ENCODE results near the gene CPNE4. TPM values are rescaled to one million over a fixed set of nuclear protein-coding genes. Genes with fewer than 3 reads are reported as not detected.

The CPNE4 gene
- total RNA-seq, 2 donors from 2014 or later, result 1.7 to 2.5 TPM

GRCh38 chr3:132004571-132004970, 30.2 kb downstream of the CPNE4 start:
- H3K4me3 Mint-ChIP-seq, result no peak overlapping the region
- H3K9me3 Mint-ChIP-seq, result no peaks in the 10 kb centered on the region
- Histone ChIP-seq H3K9me3 (ENCODE audit: control insufficient read depth, low read length) (no peaks in the 10 kb centered on the region), H3K27ac (ENCODE audit: low read depth, low read length) (no peak overlapping the region), H3K9ac (ENCODE audit: extremely low read depth, low read length, poor library complexity, severe bottlenecking) (no peak overlapping the region), H3K36me3 (ENCODE audit: control insufficient read depth, insufficient read depth, low read length) (no peaks in the 10 kb centered on the region), H3K4me1 (ENCODE audit: control insufficient read depth, insufficient read depth, low read length) (no peaks in the 10 kb centered on the region), H3K4me3 (ENCODE audit: low read length) (no peak overlapping the region), H3K27me3 (ENCODE audit: control insufficient read depth, insufficient read depth, low read length, poor library complexity, severe bottlenecking) (peaks cover 9% of the 10 kb centered on the region)
- TF ChIP-seq CTCF (conservative IDR thresholded peaks at IDR 0.05), result no peak
- WGBS, 2 experiments (ENCODE audit: insufficient coverage in 1 of 2, insufficient read length in 1 of 2), result 0 to 47% methylated on average over 1 to 2 of the region's 2 CpGs
- H3K36me3 Mint-ChIP-seq (ENCODE audit: low read depth), result no peaks in the 10 kb centered on the region
- peaks cover 17% of the 10 kb centered on the region for H3K27me3 Mint-ChIP-seq (ENCODE audit: insufficient read depth)
- H3K27ac Mint-ChIP-seq, result no peak overlapping the region
- DNase-seq, result no peak
- peaks cover 7% of the 10 kb centered on the region for H3K4me1 Mint-ChIP-seq

GRCh38 chr3:132003685-132004084, 31.1 kb downstream of the CPNE4 start:
- no peak overlapping the region for H3K4me3 Mint-ChIP-seq
- no peak for DNase-seq
- no peak overlapping the region for H3K4me3 ChIP-seq (ENCODE audit: low read length)
- H3K36me3 ChIP-seq (ENCODE audit: control insufficient read depth, insufficient read depth, low read length), result no peaks in the 10 kb centered on the region
- no peak overlapping the region for H3K27ac Mint-ChIP-seq
- no peak overlapping the region for H3K27ac ChIP-seq (ENCODE audit: low read depth, low read length)
- no peaks in the 10 kb centered on the region for H3K9me3 Mint-ChIP-seq
- peaks cover 9% of the 10 kb centered on the region for H3K27me3 ChIP-seq (ENCODE audit: control insufficient read depth, insufficient read depth, low read length, poor library complexity, severe bottlenecking)
- no peaks in the 10 kb centered on the region for H3K4me1 ChIP-seq (ENCODE audit: control insufficient read depth, insufficient read depth, low read length)
- H3K9ac ChIP-seq (ENCODE audit: extremely low read depth, low read length, poor library complexity, severe bottlenecking), result no peak overlapping the region
- 83% methylated on average over 1 of the region's 1 CpG; no CpG with 5 or more reads in 1 of the 2 experiments for WGBS, 2 experiments (ENCODE audit: insufficient coverage in 1 of 2, insufficient read length in 1 of 2)
- peaks cover 19% of the 10 kb centered on the region for H3K27me3 Mint-ChIP-seq (ENCODE audit: insufficient read depth)
- no peaks in the 10 kb centered on the region for H3K36me3 Mint-ChIP-seq (ENCODE audit: low read depth)
- TF ChIP-seq CTCF (conservative IDR thresholded peaks at IDR 0.05), result no peak
- H3K4me1 Mint-ChIP-seq, result peaks cover 7% of the 10 kb centered on the region
- no peaks in the 10 kb centered on the region for H3K9me3 ChIP-seq (ENCODE audit: control insufficient read depth, low read length)

- H3K4me1 Mint-ChIP-seq, result peaks cover 7% of the 10 kb centered on the region
- H3K36me3 Mint-ChIP-seq (ENCODE audit: low read depth), result no peaks in the 10 kb centered on the region
- no peak overlapping the region for H3K4me3 Mint-ChIP-seq
- Histone ChIP-seq H3K9ac (ENCODE audit: extremely low read depth, low read length, poor library complexity, severe bottlenecking) (no peak overlapping the region), H3K4me1 (ENCODE audit: control insufficient read depth, insufficient read depth, low read length) (no peaks in the 10 kb centered on the region), H3K27ac (ENCODE audit: low read depth, low read length) (no peak overlapping the region), H3K9me3 (ENCODE audit: control insufficient read depth, low read length) (no peaks in the 10 kb centered on the region), H3K4me3 (ENCODE audit: low read length) (no peak overlapping the region), H3K36me3 (ENCODE audit: control insufficient read depth, insufficient read depth, low read length) (no peaks in the 10 kb centered on the region), H3K27me3 (ENCODE audit: control insufficient read depth, insufficient read depth, low read length, poor library complexity, severe bottlenecking) (peaks cover 20% of the 10 kb centered on the region)
- no peak overlapping the region for H3K27ac Mint-ChIP-seq
- WGBS, 2 experiments (ENCODE audit: insufficient coverage in 1 of 2, insufficient read length in 1 of 2), result 90 to 95% methylated on average over 1 to 2 of the region's 2 CpGs
- no peaks in the 10 kb centered on the region for H3K9me3 Mint-ChIP-seq
- DNase-seq, result no peak
- TF ChIP-seq CTCF (conservative IDR thresholded peaks at IDR 0.05), result no peak
- H3K27me3 Mint-ChIP-seq (ENCODE audit: insufficient read depth), result peaks cover 33% of the 10 kb centered on the region
These were observed 32.8 kb downstream of the CPNE4 start for GRCh38 chr3:132001999-132002398.

Data from endodermal cell (in vitro differentiated cells).